ENCODE results near the gene KHDC1L.

Gene KHDC1L

DNA sequence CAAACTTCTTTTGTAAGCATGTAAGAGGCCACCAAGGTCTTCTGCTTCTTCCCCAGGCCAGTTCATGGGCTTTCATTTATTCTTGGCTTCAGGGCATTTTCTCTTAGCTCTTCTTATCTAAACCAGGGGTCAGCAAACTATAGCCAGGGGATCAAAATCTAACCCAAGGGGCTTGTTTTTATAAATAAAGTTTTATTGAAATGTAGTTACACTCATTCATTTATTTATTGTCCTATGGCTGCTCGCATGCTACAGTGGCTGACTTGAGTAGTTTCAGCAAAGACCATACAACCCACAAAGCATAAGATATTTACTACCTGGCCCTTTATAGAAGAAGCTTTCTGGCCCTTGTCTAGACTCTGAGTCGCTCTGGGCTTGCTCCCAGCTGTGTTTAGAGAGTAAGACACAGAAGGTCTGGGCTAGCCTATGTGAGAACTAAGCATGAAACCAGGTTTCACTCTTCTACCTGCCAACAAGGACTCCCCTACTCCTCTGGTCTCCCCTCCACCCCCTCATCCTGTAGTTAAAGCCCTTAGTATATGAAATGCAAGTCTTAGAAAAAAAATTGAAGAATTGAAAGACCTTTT is 43.2 kb downstream of the KHDC1L start:
- H3K4me3 ChIP-seq (ENCODE audit: control insufficient read depth, low read depth, low read length): no peak overlapping the region
- no peak for TF ChIP-seq CTCF (conservative IDR thresholded peaks at IDR 0.05; ENCODE audit: control insufficient read depth, insufficient read depth, low read depth, low read length)
- DNase-seq (ENCODE audit: low read depth): no peak

GRCh38 chr6:73180763-73181619 is 44.3 kb downstream of the KHDC1L start:
- peak overlapping the region; percentile 39 for H3K4me3 ChIP-seq (ENCODE audit: control insufficient read depth, low read depth, low read length)
- peak; percentile 75 for DNase-seq (ENCODE audit: low read depth)

GRCh38 chr6:73180076-73180738 is 45.1 kb downstream of the KHDC1L start:
- DNase-seq (ENCODE audit: low read depth): peak; percentile 33

More at GRCh38 chr6:73180763-73181619, 44.3 kb downstream of the KHDC1L start:
- TF ChIP-seq CTCF (conservative IDR thresholded peaks at IDR 0.05; ENCODE audit: control insufficient read depth, insufficient read depth, low read depth, low read length): peak; percentile 93

DNA sequence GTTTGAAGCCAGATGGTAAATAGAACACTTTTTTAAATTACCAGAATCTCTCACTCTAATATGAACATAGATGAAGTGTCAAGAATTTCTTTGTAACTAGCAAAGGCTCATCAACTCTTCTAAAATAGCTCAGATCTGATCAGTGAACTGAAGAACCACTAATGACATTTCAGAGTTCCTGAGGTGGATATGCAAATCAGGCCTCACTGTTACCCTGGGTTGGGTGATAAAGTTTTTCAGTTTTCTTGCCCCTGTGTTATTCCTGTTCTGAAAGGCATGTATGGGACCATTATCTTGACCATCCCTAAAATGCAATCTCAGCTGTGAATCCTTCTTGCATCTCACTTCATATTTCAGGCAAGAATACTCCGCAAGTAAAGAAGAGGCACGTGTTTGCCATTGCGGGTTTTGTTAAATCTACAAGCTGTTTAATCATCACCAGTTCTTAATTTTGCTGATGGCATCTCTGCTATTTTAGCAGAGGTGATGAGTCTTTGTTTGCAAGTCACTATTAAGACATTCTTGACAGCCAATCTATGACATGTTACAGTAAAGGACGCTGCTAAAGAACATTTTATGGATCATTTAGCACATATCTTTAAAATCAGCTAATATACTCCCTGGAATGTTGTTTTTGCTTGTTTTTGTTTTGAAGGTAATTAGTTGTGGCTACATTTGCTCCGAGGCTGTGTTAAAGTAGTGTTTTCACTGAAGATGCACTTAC is 47.9 kb downstream of the KHDC1L start:
- TF ChIP-seq CTCF (conservative IDR thresholded peaks at IDR 0.05; ENCODE audit: control insufficient read depth, insufficient read depth, low read depth, low read length): no peak
- no peak for DNase-seq (ENCODE audit: low read depth)
- no peak overlapping the region for H3K4me3 ChIP-seq (ENCODE audit: control insufficient read depth, low read depth, low read length)

More at GRCh38 chr6:73180076-73180738, 45.1 kb downstream of the KHDC1L start:
- no peak for TF ChIP-seq CTCF (conservative IDR thresholded peaks at IDR 0.05; ENCODE audit: control insufficient read depth, insufficient read depth, low read depth, low read length)
- H3K4me3 ChIP-seq (ENCODE audit: control insufficient read depth, low read depth, low read length): no peak overlapping the region

DNA sequence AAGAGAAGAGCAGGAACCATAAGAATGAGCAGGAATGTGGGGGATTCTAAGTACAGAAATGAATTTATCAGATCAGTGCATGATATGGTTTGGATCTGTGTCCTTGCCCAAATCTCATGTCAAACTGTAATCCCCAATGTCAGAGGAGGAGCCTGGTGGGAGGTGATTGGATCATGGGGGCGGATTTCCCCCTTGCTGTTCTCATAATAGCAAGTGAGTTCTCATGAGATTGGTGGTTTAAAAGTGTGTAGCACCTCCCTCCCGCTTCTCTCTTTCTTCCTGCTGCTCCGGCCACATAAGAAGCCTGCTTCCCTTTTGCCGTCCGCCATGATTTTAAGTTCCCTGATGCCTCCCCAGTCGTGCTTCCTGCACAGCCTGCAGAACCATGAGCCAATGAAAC is 49.2 kb downstream of the KHDC1L start:
- no peak overlapping the region for H3K4me3 ChIP-seq (ENCODE audit: control insufficient read depth, low read depth, low read length)
- TF ChIP-seq CTCF (conservative IDR thresholded peaks at IDR 0.05; ENCODE audit: control insufficient read depth, insufficient read depth, low read depth, low read length): no peak

GRCh38 chr6:73174646-73175045 is 50.6 kb downstream of the KHDC1L start:
- DNase-seq (ENCODE audit: low read depth): no peak
- no peak overlapping the region for H3K4me3 ChIP-seq (ENCODE audit: control insufficient read depth, low read depth, low read length)
- no peak for TF ChIP-seq CTCF (conservative IDR thresholded peaks at IDR 0.05; ENCODE audit: control insufficient read depth, insufficient read depth, low read depth, low read length)

More for the DNA sequence above, 49.2 kb downstream of the KHDC1L start:
- DNase-seq (ENCODE audit: low read depth): no peak
